GM18873 (cell line): ENCODE measurements around the gene MBTPS1.

Experiments used
- ATAC-seq: cut with Tn5 transposase; IDR thresholded peaks from one replicate; pipeline ENCODE4 v1.9.1; 2021; ENCODE audit warnings: mild to moderate bottlenecking, moderate library complexity, moderate number of reproducible peaks; ENCODE audit not compliant: unreplicated experiment, low FRiP score

MBTPS1 gene

GRCh38 chr16:84041881-84042280 is 74.9 kb downstream of the MBTPS1 start:
- ATAC-seq = no peak

GRCh38 chr16:84040823-84041820 is 75.6 kb downstream of the MBTPS1 start:
- no peak for ATAC-seq

DNA sequence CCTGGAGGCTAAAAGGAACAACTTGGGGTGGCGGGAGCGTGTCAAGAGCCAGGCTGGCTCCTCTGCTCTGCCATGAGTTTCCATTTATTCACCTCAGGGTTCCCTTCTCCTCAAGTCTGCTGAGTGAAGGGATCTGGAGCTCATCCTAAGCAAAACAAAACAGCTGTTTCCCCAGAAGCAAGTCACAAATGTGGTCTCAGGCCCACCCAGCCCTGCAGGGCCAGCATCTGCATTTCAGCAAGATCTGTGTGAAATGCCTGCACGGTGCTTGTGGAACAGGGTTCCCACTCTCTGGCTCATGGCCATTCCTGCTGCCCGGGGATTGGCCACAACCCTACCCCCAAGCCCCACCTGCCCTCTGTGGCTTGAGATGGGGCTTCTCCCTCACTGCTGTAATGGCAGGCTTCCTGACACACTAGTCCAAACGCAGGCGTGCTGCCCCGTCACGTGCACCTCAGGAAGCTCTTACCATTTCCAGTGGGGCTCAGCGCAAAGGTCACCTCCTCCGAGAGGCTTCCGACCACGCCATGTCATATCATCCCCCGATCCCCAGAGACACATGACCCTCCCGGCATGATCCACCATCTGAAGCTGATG is 76.4 kb downstream of the MBTPS1 start:
- no peak for ATAC-seq

GRCh38 chr16:84039696-84040095 is 77.0 kb downstream of the MBTPS1 start:
- no peak for ATAC-seq

GRCh38 chr16:84038469-84038868 is 78.3 kb downstream of the MBTPS1 start:
- no peak for ATAC-seq

DNA sequence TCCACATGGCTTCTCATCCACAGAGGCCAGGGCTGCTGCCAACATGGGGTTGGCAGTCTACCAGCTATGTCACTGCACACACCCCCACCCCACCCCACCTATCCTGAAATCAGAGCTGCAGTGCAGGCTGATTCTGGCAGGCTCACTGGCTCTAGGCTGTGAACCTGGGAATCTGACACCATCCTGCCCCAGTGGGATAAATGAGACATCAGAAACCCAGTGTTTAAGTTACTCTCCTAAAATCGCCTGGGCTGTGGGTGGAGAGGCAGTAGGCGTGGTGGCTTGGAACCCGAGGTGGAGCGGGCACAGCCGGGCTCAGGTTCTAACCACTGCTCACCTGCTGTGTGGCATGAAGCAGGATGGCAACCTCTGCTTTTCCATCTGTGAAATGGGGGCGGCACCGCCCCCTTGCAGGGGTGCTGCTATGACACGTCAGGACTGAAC is 79.7 kb downstream of the MBTPS1 start:
- no peak for ATAC-seq

DNA sequence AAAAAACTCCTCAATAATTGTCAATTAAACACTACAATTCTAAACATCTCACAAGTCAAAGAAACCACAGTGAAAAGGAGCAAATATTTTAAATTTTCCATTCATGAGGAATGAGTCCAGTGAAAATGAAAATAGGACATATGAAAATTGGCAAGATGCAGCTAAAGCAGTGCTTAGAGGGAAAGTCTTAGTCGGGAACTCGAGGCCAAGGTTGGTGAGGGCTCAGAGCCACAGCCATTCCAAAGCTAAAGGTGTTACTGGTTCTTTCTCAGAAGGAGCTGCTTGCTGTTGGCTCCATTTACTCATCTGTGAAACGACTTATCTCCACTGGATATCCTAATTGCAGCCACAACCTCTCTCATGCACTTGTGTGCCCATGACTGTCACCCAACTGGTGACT is 80.6 kb downstream of the MBTPS1 start:
- ATAC-seq = no peak

- no peak for ATAC-seq
Observed at GRCh38 chr16:84034516-84034915, 82.2 kb downstream of the MBTPS1 start.

GRCh38 chr16:84033251-84034195 is 83.2 kb downstream of the MBTPS1 start:
- no peak for ATAC-seq

DNA sequence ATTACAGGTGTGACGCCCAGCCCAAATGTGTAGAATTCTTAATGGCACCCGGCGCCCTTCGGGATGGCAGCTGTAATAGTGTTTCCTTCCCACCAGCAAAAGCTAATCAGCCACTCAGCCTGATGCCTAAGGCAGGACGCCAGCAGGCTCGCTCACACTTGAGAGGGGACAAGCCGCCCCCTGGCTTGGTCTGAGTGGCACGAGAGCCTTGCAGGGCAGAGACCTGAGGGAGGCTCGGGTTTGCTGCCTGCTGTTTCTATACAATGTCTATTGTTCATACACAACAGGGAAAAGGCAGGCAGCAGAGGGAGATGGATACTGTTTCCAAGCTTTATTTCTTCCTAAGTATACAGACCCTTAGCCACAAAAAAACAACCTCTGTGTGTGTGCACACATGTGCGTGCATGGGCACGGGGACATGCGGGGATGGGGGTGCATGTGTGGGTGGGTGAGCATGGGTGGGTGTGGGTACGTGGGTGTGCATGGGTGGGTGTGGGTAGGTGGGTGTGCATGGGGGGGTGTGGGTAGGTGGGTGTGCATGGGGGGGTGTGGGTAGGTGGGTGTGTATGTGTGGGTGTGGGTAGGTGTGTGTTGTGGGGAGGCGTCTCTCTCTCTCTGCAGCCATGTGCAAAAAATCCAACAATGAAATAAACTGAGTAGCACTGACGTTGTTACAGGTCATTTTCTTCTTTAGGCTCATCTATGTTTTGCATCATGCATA is 84.1 kb downstream of the MBTPS1 start:
- no peak for ATAC-seq

DNA sequence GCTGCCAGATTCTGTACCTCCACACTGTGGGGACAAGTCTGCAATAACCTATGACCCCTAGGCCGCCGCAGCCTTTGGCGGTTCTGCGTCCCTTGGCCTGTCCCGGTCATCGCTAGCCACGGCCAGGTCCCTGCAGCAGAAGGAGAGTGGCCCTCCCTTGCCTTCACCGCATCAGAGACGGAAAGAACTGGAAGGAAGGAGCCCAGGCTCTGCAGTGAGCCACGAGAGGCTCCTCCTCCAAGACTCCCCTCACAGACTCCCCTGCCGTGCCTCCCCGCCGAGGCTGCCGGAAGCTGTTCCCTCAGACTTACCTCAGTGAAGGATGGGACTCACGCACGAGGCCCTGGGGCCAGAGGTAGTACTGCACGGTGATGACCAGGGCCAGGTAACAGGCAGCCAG is 85.2 kb downstream of the MBTPS1 start:
- ATAC-seq = no peak

DNA sequence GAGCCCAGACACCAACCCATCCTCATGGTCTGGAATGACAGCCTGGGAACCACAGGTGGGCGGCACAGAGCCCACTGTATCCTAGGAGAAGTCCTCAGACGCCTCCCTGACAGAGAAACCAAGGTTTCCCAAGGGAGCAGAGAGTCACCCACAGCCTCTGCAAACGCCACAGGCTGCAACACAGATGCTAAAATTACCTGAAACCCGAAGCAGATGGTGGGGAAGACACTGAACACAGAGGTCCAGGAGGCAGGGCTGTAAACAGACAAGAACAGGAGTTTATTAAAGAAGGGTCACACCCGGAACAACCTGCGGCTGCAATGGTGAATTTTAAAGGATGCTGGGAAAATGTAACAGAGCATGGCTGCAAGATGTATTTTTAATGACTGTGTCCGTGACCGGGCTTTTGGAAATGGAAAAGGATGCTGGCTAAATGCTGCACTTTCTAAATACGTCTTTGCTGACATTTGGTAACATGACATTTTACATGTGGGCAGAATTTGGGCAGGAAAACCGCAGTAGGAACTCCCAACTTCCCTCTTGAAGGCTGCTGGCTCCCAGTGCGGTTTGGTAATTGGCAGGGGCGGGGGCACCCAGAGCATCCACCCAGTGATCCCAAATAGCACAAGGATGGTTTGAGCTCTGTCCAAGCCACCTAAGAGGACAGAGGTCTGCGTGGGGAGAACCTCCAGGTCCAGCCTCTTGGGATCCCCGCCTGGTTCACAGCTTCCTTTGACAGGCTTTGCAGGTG is 87.3 kb downstream of the MBTPS1 start:
- ATAC-seq = no peak

DNA sequence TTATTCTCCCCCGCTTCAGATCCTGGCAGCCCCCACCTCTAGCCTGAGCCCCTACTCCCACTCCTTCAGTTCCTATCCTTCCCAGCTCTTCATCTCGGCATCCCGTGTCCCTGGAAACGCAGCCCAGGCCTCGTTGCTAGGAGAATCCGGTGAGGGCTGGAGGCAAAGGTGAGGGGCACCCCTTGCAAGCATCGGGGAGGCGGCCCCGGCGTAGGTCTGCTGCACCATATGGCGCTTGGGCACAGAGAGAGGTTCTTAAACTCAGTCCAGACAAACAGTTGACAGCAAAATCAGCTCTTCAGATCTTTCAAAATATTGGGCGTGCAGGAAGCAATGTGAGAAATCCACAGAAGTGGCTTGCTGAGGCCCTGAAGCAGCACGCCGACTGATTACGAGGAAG is 89.1 kb downstream of the MBTPS1 start:
- no peak for ATAC-seq

GRCh38 chr16:84026606-84027005 is 90.1 kb downstream of the MBTPS1 start:
- no peak for ATAC-seq

GRCh38 chr16:84024854-84025253 is 91.9 kb downstream of the MBTPS1 start:
- ATAC-seq = no peak

DNA sequence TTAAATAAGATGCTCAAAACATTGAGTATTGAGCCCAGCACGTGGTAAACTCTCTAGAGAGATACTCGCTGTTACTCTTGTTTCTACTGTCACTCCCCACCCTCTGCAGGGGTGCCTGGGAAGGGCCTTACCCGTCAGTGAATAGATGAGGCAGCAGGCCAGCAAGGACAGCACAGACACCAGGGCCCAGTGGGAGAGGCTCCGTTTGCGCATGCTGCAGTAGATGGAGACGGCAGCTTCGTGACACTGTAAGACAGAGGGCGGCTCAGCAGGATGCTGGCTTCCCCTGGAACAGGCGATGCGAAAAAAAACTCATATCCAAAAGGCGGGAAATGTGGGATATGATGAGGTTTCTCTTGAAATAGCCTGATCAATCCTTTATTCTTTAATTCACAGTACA is 94.1 kb downstream of the MBTPS1 start:
- ATAC-seq = no peak

GRCh38 chr16:84021488-84021887 is 95.3 kb downstream of the MBTPS1 start:
- no peak for ATAC-seq

- ATAC-seq = no peak
Observed at GRCh38 chr16:84020353-84020752, 96.4 kb downstream of the MBTPS1 start.

DNA sequence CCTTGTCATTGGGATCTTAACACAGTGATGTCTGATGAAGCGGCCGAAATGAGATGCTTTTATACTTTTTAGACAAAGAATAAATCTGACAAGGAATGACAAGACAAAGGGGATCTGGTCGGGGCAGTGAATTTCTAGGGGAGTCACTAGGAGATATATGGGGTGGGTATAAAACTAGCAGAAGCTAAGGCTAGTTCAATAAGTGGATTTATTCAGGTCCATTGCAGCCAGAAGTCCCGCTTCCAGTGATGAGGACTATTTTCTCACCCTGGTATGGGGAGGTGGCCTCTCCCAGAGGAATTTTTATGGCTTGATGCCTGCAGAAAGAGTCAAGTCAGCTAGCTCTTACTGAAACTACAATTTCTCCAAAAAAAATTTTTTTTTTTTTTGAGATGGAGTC is 98.0 kb downstream of the MBTPS1 start:
- no peak for ATAC-seq
